PC-3 (cell line): ENCODE results near the gene C1QTNF6.

Experiments used
- CTCF ChIP-seq: fragments of 300-600 bp; sonication (generic); conservative IDR thresholded peaks from 2 replicates; pipeline ENCODE4 v1.5.1; 2017; ENCODE audit warnings: antibody characterized with exemption, low read depth, mild to moderate bottlenecking, low read length
- EZH2 ChIP-seq: fragments of 300-600 bp; sonication (generic); IDR thresholded peaks from one replicate; pipeline ENCODE4 v1.6.1; 2017; ENCODE audit warnings: antibody characterized with exemption, mild to moderate bottlenecking, low read length; ENCODE audit not compliant: unreplicated experiment
- EZH2phosphoT487 ChIP-seq: fragments of 300-600 bp; sonication (generic); IDR thresholded peaks from 2 replicates; pipeline ENCODE4 v1.6.1; 2018; ENCODE audit warnings: mild to moderate bottlenecking, antibody characterized with exemption, low read length, borderline replicate concordance

GRCh38 chr22:37226514-37226913 is 38.5 kb upstream of the C1QTNF6 start:
- TF ChIP-seq CTCF (no peak), EZH2 (no peak), EZH2phosphoT487 (no peak)
